SK-MEL-5 (cell line): ENCODE measurements around the gene BEND5. TPM values are rescaled to one million over a fixed set of nuclear protein-coding genes. Genes with fewer than 3 reads are reported as not detected.

Source experiments
- DNase-seq: peaks from one replicate; pipeline ENCODE4 v3.0.0-alpha.2; 2016; ENCODE audit warnings: low read depth, low spot score
- in situ Hi-C: cut with HindIII; loops from 2 replicates; pipeline ENCODE4 v1.10.0; 2016; ENCODE audit warnings: low sequenced_read_pairs, high pct_unique_total_duplicates, low pct_unique_long_range_greater_than_20kb
- polyA plus RNA-seq, 2 experiments: library from polyadenylated mRNA; depleted of rRNA; stranded (reverse); fragments of >200 nt; gene quantifications; 2 replicates each; pipeline ENCODE4 v1.2.3, GENCODE V29; 2015
- total RNA-seq: library from RNA; depleted of rRNA; stranded (reverse); fragments of >200 nt; shearing (Covaris generic); gene quantifications from 2 replicates; pipeline ENCODE4 v1.2.3, GENCODE V29; 2014; rRNA removed

BEND5 gene
- 0.35 TPM in 1 of 2 replicates, not detected in the other for total RNA-seq
- 0.06 and 1.4 TPM in 2 replicates for polyA plus RNA-seq (2015; cell fraction: cytosol; rRNA removed)
- not detected in 2 replicates for polyA plus RNA-seq (2015; cell fraction: nucleus; rRNA removed)

GRCh38 chr1:48776393-48777218, at the start of gene BEND5:
TSS of gene BEND5 (minus strand) at chr1:48776891. CDS start at chr1:48776831, 60 bp downstream.
- no peak for DNase-seq
- in situ Hi-C loops = no loop called here

GRCh38 chr1:48823168-48823567, 46.5 kb upstream of the BEND5 start:
- no peak for DNase-seq
- in situ Hi-C loops = no loop called here

DNA sequence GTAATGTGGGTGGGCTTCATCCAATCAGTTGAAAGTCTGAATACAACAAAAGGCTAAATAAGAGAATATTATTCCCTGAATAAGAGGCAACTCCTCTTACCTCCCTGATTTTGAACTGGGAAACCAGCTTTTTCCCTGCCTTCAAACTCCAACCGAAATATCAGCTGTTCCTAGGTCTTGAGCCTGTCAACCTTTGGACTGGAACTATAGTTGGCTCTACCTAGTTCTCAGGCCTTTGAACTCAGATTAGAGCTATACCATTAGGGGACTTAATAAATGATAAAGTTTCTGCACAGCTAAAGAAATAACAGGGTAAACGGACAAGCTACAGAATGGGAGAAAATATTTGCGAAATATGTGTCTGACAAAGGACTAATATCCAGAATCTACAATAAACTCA, 43.8 kb upstream of the BEND5 start:
- in situ Hi-C loops = no loop called here
- no peak for DNase-seq

- peak; percentile 72 for DNase-seq
- in situ Hi-C loops = no loop called here
These were observed 40.9 kb upstream of the BEND5 start for GRCh38 chr1:48817505-48818114.

DNA sequence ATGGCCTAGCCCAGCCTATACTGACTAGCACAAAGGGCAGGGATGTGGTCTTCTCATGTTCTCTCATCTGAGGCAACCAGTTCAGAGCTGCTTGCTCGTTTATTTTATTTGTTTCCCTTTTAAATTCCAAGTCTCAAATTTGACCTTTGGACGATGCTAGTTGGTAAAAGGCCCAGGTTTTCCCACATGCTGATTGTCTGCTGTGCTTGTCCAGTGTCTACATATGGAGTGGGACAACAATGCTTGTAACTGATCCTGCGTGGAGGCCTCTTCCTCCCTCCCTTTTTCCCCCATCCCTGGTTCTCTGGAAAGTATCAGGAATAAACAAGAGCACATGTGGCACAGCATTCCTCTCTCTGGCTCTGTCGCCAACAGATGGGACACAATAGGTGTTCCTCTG, 34.0 kb upstream of the BEND5 start:
- in situ Hi-C loops = no loop called here
- DNase-seq = no peak

GRCh38 chr1:48808496-48808895, 31.8 kb upstream of the BEND5 start:
- no peak for DNase-seq
- in situ Hi-C loops = no loop called here

DNA sequence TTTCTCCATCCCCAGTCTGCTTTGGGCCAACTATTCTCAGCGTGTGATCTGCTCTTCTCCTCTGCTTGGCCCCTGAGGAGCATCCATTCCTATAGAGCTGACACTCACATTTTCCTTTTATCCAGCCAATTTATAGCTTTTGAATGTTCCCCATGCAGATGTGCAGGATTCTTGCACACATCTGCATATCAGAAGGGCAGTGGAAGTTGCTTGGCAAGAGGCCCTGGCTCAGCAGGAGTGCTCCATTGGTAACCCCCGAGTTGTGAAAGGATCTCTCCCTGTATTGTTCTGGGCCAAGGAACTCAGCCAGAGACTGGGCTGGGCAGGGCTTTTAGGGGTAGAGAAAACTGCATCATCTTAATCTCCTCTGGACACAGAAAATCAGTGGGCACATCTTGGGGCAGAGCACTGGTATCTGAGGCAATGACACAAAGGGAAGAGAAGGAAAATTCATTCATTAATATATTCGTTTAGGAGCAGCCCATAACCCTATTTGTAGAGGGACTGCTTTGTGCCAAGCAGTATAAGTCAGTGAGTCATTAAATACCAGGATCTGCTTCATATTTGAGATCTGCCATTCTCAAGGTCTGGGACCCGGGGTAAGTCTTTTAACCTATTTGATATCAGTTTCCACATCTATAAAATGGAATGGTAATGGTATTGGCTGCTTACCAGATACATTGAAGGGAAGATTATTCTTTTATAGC, 31.0 kb upstream of the BEND5 start:
- in situ Hi-C loops = no loop called here
- DNase-seq = no peak

DNA sequence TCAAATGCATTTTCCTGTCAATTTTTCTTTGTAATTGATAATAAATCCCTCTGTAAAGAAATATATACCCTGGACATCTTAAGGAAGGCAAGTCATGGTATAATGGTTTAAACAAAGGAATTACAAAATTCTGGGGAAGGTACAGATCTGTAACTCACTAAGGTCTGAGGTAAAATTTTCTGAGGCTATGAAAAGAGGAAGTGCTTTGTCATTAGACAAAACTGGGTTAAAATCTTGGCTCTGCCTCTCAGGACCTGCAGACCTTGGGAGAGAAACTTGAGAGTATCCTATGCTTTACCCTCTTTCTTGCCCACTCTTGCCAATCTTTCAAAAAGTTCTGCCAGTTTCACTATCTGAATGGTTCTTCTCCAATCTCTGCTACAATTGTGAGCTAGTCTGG, 26.8 kb upstream of the BEND5 start:
- DNase-seq = no peak
- in situ Hi-C loops = no loop called here

GRCh38 chr1:48794816-48795215, 18.1 kb upstream of the BEND5 start:
- DNase-seq = no peak
- in situ Hi-C loops = no loop called here

- in situ Hi-C loops = no loop called here
- no peak for DNase-seq
These were observed 17.2 kb upstream of the BEND5 start for GRCh38 chr1:48793863-48794262.

- in situ Hi-C loops = no loop called here
- DNase-seq = no peak
These were observed 16.3 kb upstream of the BEND5 start for GRCh38 chr1:48792961-48793360.

DNA sequence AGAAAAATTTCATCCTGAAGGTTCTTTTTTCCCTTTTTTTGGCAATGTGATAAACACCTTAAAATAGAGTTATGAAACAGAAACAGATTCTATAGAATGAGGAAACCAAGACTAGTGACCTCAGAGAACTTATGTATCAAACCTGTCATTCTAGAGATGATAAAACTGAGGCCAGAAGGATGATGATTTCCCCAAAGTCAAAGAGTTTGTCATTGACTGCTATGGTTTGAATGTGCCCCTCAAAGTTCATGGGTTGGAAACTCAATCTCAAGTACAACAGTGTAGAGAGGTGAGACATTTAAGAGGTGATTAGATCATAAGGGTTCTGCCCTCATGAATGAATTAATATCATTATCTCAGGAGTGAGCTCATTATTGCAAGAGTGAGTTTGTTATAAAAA, 13.7 kb upstream of the BEND5 start:
- in situ Hi-C loops = no loop called here
- DNase-seq = no peak

DNA sequence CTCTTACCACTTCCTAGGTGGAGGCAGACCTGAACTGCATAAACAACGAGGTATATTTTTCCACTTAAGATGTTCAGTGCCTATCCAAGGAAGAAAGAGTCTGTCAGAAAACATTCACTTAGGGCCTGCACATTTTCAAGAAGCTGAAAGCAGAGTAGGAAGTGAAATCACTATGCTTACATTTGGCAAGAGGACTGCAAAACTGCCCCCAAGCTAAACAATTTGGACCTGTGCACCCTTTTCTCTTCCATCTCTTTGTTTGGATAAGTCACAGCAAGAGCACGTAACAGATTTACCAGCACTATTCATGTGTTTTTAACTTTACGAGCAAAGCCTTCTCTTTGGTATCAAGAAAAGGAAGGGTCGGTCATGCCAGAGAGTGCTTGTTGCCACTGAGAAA, 13.2 kb upstream of the BEND5 start:
- DNase-seq = no peak
- in situ Hi-C loops = no loop called here

- no peak for DNase-seq
- in situ Hi-C loops = no loop called here
These were observed 9.2 kb upstream of the BEND5 start for GRCh38 chr1:48785869-48786268.

- in situ Hi-C loops = no loop called here
- no peak for DNase-seq
These were observed 7.6 kb upstream of the BEND5 start for GRCh38 chr1:48784301-48784700.

DNA sequence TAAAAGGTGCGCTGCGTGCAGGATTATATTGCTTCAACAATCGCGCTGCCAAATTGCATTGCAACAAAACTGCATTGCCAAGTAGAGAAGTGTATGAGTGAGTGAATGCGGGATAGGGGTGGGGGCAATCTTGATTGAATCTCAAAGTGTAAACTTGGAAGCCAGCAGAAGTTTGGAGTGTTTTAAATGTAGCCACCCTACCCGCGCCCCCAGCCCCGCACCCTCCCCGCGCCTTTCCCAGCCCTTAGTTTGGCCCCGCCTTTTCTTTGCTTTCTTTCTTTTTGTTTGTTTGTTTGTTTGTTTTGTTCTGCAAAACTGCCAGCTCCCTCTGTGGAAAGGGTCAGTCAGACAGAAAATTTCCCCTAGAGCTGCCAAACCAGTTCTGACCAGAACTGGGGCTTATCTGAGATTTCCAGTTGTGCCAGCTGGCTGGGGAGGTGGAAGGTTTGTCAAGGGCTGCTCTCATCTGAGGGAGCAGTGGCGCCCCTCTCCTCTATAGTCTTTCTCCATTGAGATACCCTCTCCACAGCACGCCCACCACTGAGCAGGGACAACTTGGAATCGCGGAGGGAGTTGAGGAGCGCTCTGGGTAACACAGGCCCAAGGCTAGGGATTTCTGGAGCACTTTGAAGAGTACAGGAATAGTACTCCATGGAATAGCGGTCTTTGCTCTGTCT, 666 bp upstream of the BEND5 start:
- in situ Hi-C loops = no loop called here
- DNase-seq = no peak

DNA sequence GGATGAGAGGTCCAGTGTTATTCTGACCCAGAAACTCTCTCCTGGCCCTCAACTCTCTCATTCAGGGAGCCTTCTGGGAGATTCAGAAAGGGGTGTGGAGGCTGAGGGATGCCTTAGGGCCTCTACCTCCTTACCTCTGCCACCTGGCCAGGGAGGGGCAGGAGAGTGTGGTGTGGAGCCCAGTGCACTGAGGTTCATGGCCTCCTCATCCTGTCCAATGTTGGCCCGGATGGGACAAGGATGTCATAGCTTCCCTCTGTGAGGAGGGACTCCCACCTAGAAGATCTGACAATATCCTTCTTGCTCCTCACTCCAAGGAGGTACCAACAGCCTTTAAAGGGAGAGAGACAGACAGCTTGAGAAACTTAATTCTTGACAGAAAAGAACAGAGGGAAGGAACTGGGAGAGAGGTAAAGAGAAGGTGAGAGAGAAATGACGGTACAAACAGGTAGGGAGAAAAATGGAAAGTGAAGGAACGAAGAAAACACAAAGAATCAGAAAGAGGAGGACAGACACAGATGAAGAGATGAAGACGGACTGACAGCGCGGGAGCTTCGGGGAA, 779 bp downstream of the BEND5 start:
- in situ Hi-C loops = no loop called here
- no peak for DNase-seq

GRCh38 chr1:48773133-48773532, 3.6 kb downstream of the BEND5 start:
- in situ Hi-C loops = no loop called here
- DNase-seq = no peak
